DMS53 treated with DMSO at 0.1 percent for 48 hours (cell line): Measurements from ENCODE around the gene SLC27A4.

Source experiments
- DNase-seq: peaks from one replicate; lab custom pipeline; 2025; ENCODE audit not compliant: unreplicated experiment; lab: John Stamatoyannopoulos, UW

The SLC27A4 gene

GRCh38 chr9:128361986-128362646, 21.8 kb downstream of the SLC27A4 start:
- DNase-seq = peak; percentile 81

GRCh38 chr9:128362774-128363173, 22.4 kb downstream of the SLC27A4 start:
- no peak for DNase-seq

GRCh38 chr9:128365525-128365924, 25.2 kb downstream of the SLC27A4 start:
- DNase-seq = no peak

GRCh38 chr9:128369024-128369706, 28.8 kb downstream of the SLC27A4 start:
- DNase-seq = no peak

GRCh38 chr9:128370367-128370751, 30.0 kb downstream of the SLC27A4 start:
- DNase-seq = no peak

GRCh38 chr9:128370752-128371629, 30.7 kb downstream of the SLC27A4 start, which contains the start of gene URM1:
URM1 (plus strand) TSS chr9:128371374; CDS start chr9:128371381, 7 bp downstream.
- peak; percentile 94 for DNase-seq

- no peak for DNase-seq
Observed at GRCh38 chr9:128371630-128372117, 31.3 kb downstream of the SLC27A4 start.

- no peak for DNase-seq
Observed at GRCh38 chr9:128372188-128372641, 31.9 kb downstream of the SLC27A4 start.

- DNase-seq = no peak
Observed at GRCh38 chr9:128372784-128373183, 32.5 kb downstream of the SLC27A4 start.

- no peak for DNase-seq
Observed at GRCh38 chr9:128374221-128374675, 33.9 kb downstream of the SLC27A4 start.

GRCh38 chr9:128375865-128376264, 35.5 kb downstream of the SLC27A4 start:
- no peak for DNase-seq

- DNase-seq = no peak
Observed at GRCh38 chr9:128382261-128382660, 41.9 kb downstream of the SLC27A4 start.

GRCh38 chr9:128383007-128383753, 42.9 kb downstream of the SLC27A4 start:
- DNase-seq = no peak

- DNase-seq = no peak
Observed at GRCh38 chr9:128383791-128384190, 43.5 kb downstream of the SLC27A4 start.

GRCh38 chr9:128384801-128385495, 44.6 kb downstream of the SLC27A4 start:
- DNase-seq = no peak

- no peak for DNase-seq
Observed at GRCh38 chr9:128385496-128386460, 45.5 kb downstream of the SLC27A4 start.

GRCh38 chr9:128388150-128388549, 47.8 kb downstream of the SLC27A4 start:
- no peak for DNase-seq

GRCh38 chr9:128389395-128390149, 49.2 kb downstream of the SLC27A4 start:
- DNase-seq = peak; percentile 11
